GM18498 (cell line): Measurements from ENCODE around the gene PRSS8.
"Not testable (repeated sequence)": the region's sequence is repeated elsewhere in the genome, so short reads cannot be mapped to it uniquely, and the experiment has no call there.

ENCODE experiments used
- ATAC-seq: cut with Tn5 transposase; IDR thresholded peaks from one replicate; pipeline ENCODE4 v1.9.1; 2021; ENCODE audit warnings: mild to moderate bottlenecking, moderate library complexity; ENCODE audit not compliant: unreplicated experiment

PRSS8 gene

GRCh38 chr16:31145398-31145990 is 10.0 kb upstream of the PRSS8 start:
- ATAC-seq, result no peak

- not testable (repeated sequence) for ATAC-seq
These were observed 8.9 kb upstream of the PRSS8 start for GRCh38 chr16:31144418-31144817.

DNA sequence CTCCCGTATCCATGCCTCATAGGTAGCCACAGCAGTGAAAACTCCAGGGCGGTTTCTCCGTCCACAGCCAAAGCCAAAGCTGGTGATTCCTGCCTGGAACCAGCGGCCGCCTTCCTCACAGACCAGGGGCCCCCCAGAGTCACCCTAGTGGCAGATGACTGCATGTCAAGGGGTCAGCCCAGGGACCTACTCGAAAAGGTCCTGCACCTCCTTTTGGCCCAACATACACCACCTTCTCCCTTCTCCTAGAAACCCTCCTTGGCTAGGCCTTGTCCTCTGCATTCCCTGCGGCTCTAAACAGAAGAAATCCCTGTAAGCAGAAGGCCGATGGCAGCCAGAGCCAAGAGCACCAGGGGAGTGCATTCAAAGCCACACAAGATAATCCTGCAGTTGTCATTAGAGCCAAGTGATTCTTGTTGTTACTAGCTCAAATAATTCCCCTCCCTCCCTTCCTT is 8.2 kb upstream of the PRSS8 start:
- no peak for ATAC-seq

GRCh38 chr16:31143011-31143693 is 7.6 kb upstream of the PRSS8 start:
- ATAC-seq, result no peak

DNA sequence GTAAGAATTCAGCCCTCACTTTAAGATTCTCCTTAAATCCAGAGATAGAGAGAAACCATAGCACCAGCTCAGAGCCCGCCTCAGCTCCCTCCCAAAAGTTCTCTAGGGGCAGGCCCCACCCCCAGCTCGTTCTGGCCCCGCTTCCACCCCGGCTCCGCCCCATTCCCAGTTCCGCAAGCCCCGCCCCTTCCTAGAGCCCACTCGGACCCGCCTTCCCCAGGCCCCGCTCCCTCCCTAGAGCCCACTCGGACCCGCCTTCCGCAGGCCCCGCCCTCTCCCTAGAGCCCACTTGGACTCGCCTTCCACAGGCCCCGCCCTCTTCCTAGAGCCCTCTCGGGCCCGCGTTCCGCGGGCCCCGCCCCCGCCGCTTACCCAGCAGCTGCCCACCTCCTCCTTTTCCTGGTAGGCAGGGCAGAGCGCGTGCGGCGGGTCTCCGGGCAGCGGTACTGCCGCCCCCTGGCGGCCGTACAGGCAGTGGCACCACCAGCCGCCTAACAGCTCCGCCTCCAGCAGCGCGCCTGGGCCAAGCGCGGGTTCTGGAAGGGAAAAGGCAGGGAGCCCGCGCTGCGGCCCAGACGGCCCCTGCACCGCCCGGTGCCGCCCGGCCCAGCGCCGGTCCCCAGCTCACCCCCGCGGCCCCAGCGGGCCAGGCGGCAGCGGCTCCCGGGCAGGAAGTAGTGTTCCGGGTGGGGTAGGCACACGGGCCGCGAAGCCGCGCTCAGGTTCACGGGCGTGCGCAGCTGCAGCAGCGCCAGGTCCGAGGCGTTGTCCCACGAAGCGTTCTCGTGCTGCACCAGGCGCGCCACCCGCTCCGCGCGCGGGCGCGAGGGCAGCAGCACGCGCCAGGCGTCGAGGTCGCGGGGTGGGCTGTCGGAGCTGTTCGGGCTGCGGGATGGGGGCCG is 6.8 kb upstream of the PRSS8 start:
- peak; percentile 93 for ATAC-seq

DNA sequence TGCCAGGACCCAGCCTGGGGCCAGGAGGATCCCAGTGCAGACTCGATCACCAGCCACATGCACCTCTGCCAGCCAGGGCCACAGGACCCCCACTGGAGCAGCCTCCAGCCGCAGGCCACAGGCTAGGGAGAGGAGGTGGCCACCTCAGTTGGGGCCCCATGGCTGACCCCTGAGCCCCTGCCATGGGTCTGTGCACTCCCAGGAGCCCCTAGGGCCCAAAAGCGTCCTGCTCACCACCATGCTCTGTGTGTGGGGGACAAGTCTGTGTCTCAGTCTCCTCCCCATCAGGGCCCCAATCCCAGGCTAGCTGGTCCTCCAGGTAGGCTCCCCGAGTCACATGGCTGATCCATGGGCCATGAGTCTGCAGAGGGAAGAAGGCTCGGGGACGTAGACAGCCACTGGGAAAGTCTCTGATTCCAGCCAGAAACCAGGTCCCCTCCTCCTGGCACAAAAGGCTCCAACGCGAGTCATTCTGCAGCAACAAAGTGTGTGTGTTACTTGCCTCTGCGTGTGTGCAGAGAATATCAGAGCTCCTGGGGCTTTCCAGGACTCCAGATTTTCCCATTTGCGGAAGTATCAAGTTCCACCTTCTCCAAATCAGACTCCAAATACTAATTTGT is 6.1 kb upstream of the PRSS8 start:
- no peak for ATAC-seq

- not testable (repeated sequence) for ATAC-seq
These were observed 5.5 kb upstream of the PRSS8 start for GRCh38 chr16:31141071-31141469.

DNA sequence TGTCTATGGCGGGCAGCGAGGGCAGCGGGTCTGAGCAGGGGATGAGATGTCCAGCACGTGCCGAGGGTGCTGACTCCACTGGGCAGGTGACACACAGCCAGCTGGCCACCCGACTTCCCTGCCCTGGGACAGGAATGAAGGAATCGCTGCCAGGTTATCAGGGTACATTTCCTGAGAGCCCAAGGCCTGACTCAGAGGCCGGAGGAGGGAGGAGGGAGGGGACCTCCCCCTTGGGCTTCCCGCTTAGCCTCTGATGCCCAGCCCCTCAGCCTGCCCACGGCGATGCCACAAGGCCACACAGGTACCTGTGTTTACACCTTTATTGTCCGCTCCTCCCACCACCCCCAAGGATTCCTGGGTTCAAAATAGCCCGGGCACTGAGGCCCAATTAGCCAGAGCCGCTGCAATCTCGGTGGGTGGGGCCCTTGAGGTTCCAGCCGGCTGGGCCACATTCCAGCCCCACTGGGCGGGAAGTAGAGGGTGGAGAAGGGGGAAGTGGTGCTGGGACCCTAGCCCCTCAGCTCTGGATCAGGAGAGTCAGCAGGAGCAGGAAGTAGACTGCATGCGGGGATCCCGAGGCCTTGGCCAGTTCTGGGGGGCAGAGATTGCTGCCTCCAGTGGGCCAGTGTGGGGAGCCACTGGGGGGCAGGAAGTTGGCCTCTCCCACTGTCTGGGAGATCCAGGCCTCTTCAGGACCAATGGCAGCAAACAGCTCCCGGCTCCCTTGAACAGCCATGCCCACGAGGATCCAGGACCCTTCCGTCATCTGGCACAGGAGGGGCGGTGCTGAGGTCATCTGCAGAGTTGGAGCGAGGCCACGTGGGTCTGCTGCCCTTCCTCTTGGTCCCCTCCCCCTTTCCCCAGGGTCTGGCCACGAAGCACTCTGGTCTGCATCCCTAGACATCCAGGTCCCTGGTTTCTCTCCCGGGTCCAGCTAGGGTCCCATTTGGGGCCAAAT is 3.4 kb upstream of the PRSS8 start:
- ATAC-seq, result no peak

- not testable (repeated sequence) for ATAC-seq
These were observed 1.4 kb upstream of the PRSS8 start for GRCh38 chr16:31136822-31137499.

DNA sequence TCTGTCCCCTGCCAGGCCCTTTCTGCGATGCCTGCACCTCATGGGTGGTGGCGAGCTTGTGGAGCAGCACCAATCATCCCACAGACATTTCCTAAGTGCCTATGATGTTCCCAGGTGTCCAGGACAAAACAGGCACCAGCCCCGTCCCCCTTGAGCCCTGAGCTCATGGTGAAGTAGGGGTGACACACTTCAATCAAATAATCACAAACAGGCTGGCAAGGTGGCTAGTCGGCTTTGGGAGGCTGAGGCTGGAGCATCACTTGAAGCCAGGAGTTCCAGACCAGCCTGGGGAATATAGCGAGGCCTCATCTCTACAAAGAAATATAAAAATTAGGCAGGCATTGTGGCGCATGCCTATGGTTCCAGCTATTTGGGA is 748 bp upstream of the PRSS8 start:
- ATAC-seq, result no peak

- no peak for ATAC-seq
These were observed 647 bp downstream of the PRSS8 start for GRCh38 chr16:31134625-31135534.

DNA sequence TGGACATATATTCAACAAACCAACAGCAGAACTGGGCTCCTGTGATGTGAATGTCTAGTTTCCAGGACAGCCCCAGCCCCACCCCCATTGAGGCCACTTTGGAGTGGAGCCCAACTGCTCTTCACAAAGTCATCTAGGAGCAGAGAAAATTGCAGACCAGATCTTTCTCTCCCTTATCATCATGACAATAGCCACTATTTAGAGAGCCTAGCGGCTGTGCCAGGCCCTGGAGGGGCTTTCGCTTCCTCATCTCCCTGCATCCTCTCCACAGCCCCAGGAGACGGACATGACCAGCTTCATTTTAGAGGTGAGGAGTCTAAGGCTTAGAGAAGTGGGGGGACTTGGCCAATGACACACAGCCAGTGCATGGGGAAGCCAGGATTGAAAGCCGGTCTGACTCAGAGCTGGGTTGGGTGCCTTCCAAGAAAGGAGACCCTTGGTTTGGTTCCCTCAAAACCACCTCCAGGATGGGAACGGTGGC is 1.4 kb downstream of the PRSS8 start:
- no peak for ATAC-seq

- ATAC-seq, result no peak
These were observed 2.5 kb downstream of the PRSS8 start for GRCh38 chr16:31133046-31133501.

DNA sequence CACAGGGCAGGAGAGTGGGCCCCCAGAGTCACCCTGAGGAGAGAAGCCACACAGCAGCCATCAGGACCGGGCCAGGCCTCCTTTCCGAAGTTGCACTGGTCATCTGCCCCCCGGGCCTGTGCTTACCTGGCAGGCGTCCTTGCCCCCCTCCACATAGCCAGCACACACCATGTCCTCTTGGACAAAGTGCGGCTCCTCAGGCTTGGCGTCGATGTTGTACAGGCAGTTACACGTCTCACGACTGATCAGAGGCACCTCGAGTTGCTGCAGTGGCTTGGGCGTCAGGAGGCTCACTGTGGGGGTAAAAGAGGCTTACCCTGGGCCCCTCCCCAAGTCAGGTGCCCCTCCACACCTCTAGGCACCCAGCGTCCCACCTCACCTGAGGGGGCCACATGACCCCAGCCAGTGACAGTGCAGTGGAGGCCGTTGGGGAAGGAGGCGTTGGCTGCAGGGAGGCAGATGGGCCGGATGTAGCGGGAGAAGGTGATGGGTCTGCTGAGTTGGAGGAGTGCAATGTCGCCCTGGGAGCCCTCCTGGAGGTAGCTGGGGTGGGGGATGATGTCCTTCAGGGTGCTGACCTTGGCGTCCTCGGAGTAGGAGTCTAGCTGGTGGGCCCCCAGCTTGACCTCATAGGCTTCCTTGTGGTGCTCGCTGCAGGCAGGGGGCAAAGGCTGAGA is 3.1 kb downstream of the PRSS8 start:
- no peak for ATAC-seq

GRCh38 chr16:31131841-31132271 is 3.7 kb downstream of the PRSS8 start:
- no peak for ATAC-seq

- ATAC-seq, result no peak
These were observed 4.1 kb downstream of the PRSS8 start for GRCh38 chr16:31131416-31131815.

GRCh38 chr16:31130899-31131298 is 4.6 kb downstream of the PRSS8 start:
- no peak for ATAC-seq
